T1000 (cell line): ENCODE results near the gene CD300LD.
"Not testable (repeated sequence)": the region's sequence is repeated elsewhere in the genome, so short reads cannot be mapped to it uniquely, and the experiment has no call there.

Experiments
- DNase-seq: peaks from one replicate; lab custom pipeline; 2025; ENCODE audit warnings: mixed read lengths; lab: John Stamatoyannopoulos, UW

CD300LD gene

DNA sequence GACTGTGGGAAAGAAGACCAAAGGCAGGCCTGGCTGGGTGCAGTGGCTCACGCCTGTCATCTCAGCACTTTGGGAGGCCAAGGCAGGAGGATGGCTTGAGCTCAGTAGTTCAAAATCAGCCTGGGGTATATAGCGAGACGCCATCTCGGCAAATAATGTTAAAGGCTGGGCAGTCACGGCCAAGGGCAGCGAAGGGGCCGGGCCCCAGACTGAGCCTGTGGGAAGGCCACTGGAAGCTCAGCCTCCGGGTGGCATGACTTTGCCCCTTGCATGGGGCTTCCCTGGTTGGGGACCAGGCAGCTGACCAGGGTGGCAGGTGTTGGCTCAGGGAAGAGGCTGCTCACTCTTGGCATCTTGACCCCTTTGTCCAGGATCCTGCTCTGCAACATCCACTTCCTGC is 14.0 kb upstream of the CD300LD start:
- no peak for DNase-seq

DNA sequence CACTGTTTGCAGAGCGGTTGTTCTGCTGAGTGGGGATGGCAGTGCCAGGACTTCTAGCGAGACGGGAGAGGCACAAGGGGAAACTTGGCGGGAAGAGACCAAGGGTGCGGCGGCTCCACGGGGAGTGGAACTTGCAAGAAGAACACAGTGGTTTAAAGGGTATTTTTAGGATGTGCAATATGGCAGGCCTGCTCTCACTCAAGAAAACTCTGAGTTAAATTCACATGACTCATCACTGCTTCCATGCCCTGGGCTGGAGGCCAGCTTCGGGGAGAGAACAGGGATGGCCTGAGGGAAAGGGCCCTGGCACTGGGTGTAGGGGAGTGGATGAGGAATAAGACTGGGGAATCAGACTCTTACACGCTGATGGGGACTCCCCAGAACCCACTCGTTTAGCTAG is 13.3 kb upstream of the CD300LD start:
- DNase-seq: no peak

DNA sequence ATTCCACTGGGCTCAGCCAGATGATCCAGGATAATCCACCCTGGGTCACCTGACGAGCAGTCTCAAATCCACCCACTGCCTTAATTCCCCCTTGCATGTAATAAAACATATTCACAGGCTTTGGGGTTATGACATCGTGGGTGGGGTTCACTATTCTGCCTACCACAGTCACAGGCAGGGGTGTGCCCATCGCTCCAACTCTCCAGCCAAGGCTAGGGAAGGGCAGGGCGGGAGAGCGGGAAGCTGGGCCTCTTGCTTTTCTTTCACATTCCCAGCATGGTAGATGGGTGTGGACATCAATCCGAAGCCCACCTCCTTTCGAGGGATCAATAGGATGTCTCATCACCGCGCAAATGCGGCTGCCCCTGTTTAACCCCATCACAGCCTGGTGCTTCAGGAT is 12.7 kb upstream of the CD300LD start:
- no peak for DNase-seq

- no peak for DNase-seq
These were observed 12.1 kb upstream of the CD300LD start for GRCh38 chr17:74604200-74604599.

DNA sequence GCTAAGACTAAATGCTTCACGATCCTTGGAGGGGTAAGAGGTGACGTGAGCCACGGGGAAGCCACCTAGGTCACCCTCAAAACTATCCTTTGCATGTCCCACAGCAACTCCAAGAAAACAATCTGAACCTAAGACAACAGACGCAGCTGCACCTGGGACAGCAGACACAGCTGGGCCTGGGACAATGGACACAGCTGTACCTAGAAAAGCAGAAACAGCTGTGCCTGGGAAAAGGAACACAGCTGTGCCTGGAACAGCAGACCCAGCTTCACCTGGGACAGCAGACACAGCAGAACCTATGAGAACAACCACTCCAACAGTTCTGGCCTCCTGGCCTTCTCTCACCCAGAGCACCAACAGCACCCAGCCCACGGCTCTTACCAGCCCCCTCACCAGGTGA is 11.7 kb upstream of the CD300LD start:
- DNase-seq: no peak

DNA sequence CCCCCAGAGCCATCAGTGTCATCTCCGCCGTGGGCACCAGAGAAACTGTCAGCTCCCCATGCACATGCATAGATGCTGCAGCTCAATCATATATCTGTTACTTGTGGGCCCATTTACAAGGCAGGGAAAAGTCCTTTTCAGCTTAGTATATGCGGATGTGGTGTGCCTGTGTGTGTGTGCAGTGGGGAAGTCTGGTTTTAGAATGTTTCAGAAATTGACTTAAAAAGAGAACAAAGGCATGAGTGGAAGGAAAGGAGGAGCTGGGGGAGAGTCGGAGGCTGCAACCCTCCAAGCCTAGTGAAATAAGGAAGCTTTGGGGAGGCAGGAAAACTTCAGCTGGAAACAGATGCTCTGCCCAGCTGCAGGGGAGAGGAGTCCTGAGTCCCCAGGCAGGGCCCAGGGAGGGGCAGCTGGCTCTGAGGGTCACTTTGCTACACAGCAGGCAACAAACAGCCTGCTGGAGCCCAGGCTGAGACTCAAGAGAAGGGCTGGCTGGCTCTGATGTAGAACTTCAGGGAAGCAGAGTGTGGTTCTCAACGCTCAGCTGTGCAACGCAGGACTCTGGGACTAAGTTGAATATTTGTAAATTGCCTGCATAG is 11.1 kb upstream of the CD300LD start:
- no peak for DNase-seq

- no peak for DNase-seq
These were observed 10.0 kb upstream of the CD300LD start for GRCh38 chr17:74601944-74602572.

GRCh38 chr17:74599448-74599939 is 7.4 kb upstream of the CD300LD start:
- DNase-seq: no peak

DNA sequence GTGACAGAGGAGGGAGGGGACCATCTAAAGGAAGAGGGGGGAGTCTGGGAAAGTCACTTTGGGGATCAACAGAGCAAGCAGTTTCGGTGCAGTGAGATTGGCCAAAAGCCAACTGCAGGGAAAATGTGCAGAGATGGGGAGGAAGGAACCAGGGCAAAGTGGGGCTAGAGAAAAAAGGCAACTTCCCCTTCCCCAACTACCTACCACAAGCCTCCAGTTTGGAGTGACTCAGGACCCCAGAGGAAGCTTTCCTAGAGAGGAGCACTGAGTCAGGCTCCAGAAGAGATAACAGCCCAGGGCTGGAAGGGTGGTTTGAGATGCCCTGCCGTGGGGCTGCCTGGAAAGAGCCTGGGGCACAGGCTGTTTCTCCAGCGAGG is 6.9 kb upstream of the CD300LD start:
- DNase-seq: no peak

DNA sequence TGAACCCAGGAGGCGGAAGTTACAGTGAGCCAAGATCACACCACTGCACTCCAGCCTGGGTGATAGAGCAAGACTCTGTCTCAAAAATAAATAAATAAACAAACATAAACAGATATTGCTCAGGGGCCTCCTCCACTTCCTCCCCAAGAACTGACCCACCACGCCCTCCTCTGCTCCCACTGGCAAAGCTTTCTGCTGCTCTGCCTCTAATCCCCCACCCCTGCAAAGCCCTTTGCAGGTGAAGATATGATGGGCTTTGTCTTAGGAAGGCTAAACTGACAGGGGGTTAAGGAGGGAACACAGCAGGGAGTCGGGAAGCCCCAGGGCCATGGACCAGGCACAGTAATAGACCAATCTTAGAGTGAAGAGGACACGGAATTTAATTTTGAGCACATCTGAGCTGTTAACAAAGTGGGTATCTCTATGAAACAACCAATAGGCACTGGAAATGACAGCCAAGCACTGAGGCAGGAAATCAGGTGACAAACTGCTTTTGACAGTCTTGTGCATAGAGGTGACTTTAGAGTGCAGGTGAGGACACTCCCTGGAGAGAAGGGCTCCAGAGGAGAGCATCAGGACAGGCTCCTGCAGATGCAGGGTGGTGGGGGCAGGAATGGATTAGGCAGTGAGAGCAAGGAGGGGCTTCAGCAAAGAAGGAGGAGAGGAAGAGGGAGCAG is 6.4 kb upstream of the CD300LD start:
- no peak for DNase-seq

DNA sequence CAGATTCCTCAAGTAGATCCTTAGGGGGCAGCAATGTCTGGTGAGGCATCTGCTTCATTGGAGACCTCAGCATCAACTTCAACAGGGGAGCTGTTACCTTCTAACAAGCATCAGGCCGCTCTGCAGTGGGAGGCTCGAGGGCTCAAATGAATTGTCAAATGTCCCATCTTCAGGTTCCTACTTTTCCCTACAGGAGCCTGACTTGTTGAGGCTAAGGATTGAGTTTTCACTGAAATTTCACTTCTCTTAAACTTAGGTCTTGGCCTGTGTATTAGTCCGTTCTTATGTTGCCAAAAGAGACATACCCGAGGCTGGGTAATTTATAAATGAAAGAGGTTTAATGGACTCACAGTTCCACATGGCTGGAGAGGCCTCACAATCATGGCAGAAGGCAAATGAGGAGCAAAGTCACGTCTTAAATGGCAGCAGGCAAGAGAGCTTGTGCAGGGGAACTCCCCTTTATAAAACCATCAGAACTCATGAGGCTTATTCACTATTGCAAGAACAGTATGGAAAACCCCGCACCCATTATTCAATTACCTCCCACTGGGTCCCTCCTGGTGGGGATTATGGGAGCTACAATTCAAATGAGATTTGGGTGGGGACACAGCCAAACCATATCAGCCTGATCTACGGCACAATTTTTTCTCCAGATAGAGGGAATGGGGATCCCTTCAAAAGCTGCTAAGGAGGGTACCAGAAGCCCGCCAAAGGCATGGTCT is 5.1 kb upstream of the CD300LD start:
- DNase-seq: no peak

- DNase-seq: no peak
These were observed 3.1 kb upstream of the CD300LD start for GRCh38 chr17:74595037-74595750.

DNA sequence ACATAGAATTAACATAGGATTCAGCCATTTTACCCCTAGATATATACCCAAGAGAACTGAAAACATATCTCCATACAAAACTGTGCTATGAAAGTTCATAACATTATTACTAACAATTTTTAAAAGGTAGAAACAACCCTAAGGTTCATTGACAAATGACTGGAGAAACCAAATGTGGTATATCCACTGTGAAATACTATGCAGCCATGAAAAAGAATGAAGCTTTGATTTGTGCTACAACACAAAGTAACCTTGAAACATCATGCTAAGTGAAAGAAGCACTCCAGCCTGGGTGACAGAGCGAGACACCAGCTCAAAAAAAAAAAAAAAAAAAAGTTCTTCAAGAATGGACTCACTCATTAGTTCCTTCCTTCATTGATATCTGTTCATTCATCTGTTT is 580 bp downstream of the CD300LD start:
- DNase-seq: no peak

- DNase-seq: no peak
These were observed 6.4 kb downstream of the CD300LD start for GRCh38 chr17:74585711-74586110.

GRCh38 chr17:74584292-74585060 is 7.6 kb downstream of the CD300LD start:
- DNase-seq: no peak

- no peak for DNase-seq
These were observed 9.4 kb downstream of the CD300LD start for GRCh38 chr17:74582633-74583032.

DNA sequence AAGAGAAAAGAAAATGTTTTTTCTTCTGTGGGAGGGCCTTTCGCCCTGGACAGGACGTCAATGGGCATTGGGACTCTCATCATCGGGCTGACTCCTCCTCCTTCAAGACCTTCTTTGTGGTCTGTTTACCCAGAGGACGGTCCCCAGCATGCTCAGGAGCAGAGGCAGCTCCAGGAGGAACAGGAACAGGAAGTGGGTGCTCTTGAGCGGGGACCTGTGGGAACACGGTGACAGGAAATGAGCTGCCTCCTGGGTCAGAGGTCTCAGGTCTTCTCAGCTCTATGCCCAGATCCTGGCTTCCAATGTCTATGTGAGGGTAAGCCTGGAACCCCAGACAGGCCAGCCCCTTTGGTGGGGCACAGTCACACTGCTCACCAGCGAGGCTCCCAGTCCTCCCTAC is 12.2 kb downstream of the CD300LD start:
- DNase-seq: no peak

DNA sequence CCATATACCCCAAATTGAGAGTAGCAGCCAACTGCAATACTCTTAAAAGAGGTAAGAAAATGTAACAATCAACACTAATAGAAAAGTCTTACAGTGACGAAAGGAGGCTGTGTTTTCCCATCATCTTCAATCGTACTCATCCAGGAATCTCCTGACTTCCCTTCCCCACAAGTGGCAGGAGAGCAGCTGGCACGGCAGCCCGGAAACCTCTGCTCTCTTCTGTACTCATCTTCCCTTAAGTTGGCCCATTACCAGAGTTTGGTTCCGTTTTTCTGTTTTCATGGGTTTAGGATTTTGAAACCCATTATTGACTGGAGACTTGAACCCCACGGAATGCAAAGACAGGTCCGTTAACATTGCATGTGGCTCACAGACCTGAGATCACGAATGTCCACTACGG is 13.1 kb downstream of the CD300LD start:
- DNase-seq: no peak

DNA sequence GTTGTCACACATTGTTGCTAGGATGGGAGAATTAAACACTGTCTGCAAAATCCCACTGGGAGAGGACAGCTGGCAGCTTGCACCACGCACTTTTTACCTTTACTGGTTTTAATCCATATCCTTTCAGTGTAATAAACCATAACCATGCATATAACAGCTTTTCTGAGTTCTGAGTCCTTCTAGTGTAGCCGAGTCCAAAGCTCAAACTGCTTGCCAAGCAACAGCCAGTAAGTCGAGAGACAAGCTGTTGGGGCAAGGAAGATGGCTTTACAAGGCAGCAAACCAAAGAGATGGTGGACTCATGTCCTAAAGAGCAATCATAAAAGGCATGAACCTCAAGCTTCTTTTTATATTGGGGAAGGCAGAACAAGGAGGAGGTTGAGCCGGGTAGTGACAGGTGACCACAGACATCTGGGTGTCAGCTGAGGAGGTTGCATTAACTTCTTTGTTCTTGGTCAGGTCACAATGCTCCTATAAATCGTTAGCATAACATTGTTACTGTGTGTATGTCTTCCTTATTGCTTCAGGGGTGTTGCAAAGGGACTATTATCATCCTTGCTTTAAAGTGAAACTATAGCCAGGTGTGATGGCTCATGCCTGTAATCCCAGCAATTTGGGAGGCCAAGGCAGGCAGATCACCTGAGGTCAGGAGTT is 17.5 kb downstream of the CD300LD start:
- DNase-seq: no peak

DNA sequence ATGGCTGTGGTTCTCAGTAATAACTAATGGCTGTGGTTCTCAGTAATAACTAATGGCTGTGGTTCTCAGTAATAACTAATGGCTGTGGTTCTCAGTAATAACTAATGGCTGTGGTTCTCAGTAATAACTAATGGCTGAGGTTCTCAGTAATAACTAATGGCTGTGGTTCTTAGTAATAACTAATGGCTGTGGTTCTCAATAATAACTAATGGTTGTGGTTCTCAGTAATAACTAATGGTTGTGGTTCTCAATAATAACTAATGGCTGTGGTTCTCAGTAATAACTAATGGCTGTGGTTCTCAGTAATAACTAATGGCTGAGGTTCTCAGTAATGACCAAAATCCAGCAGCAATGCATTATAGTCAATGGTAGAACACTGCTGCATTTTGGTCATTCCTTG is 18.4 kb downstream of the CD300LD start:
- not testable (repeated sequence) for DNase-seq

DNA sequence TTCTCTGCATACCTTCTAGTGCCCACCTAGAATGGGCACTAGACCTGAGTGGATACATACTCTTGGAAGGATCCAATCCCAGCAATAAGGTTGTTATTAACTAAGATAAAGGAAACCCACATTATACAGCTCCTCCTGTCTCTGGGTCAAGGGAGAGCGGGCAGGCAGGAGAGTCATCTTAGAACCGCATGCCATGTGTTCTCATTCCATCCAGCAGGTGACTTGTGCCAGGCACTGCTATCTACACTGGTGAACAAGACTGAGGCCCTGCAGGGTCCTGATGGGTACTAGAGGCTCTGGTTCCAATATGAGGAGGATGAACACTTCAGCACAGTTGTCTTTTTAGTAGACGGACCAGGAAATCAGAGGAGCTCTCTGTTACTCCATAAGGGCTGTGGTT is 18.9 kb downstream of the CD300LD start:
- DNase-seq: no peak
